Activated T-helper 17 cell treated with anti-CD3 and anti-CD28 coated beads, Interleukin-2, amount 50 U/mL, for 72 hours (primary cell): ENCODE measurements around the gene MUSK. TPM values are rescaled to one million over a fixed set of nuclear protein-coding genes. Genes with fewer than 3 reads are reported as not detected.

ENCODE experiments used
- total RNA-seq, 2 donors: library from RNA; stranded (reverse); gene quantifications; one replicate each; pipeline ENCODE4 v1.2.3, GENCODE V29; 2022

Gene MUSK
- total RNA-seq, 2 donors from 2014 or later: not detected

Other genes with a start within 250 kb of the MUSK start
- under 1 TPM; 0.11 to 0.13 TPM for gene SVEP1, start 89.0 kb upstream of the MUSK start, total RNA-seq